ENCODE results near the gene GNB1.
A peak's percentile ranks its signal among the peaks of the same experiment; 100 is the strongest.

The GNB1 gene

GRCh38 chr1:1832820-1833219 lies 58.1 kb downstream of the GNB1 start:
- H3K36me3 ChIP-seq (ENCODE audit: control insufficient read depth, low read length): peaks cover 69% of the 10 kb centered on the region
- H3K4me1 ChIP-seq (ENCODE audit: control insufficient read depth, low read length): peaks cover 94% of the 10 kb centered on the region
- peak overlapping the region; percentile 77 for H3K4me3 ChIP-seq (ENCODE audit: low read length)
- peak overlapping the region; percentile 99 for H3K27ac ChIP-seq (ENCODE audit: low read depth, low read length)
- no peak for TF ChIP-seq EZH2phosphoT487 (IDR thresholded peaks at IDR 0.05; ENCODE audit: borderline replicate concordance, low read length)
- TF ChIP-seq CTCF (IDR thresholded peaks at IDR 0.05; ENCODE audit: low read depth, low read length, poor library complexity, severe bottlenecking): no peak
- H3K9me3 ChIP-seq (ENCODE audit: control insufficient read depth, insufficient read depth, low read length): no peaks in the 10 kb centered on the region
- peaks cover 92% of the 10 kb centered on the region for H3K79me2 ChIP-seq (ENCODE audit: control insufficient read depth, low read length)
- no peaks in the 10 kb centered on the region for H4K20me1 ChIP-seq (ENCODE audit: control insufficient read depth, insufficient read depth, low read depth, low read length)
- H3K9me2 ChIP-seq (replicated peaks; ENCODE audit: control insufficient read depth, low read length): no peaks in the 10 kb centered on the region
- H3K4me2 ChIP-seq (ENCODE audit: low read length): peak overlapping the region; percentile 99
- peaks cover 39% of the 10 kb centered on the region for H3F3A ChIP-seq (ENCODE audit: control insufficient read depth, insufficient read depth)
- no peaks in the 10 kb centered on the region for H3K27me3 ChIP-seq (ENCODE audit: control insufficient read depth, low read length)

GRCh38 chr1:1832166-1832565 lies 58.7 kb downstream of the GNB1 start:
- Histone ChIP-seq H4K20me1 (ENCODE audit: control insufficient read depth, insufficient read depth, low read depth, low read length) (no peaks in the 10 kb centered on the region), H3K79me2 (ENCODE audit: control insufficient read depth, low read length) (peaks cover 94% of the 10 kb centered on the region)

GRCh38 chr1:1827089-1827848 lies 63.6 kb downstream of the GNB1 start:
- Histone ChIP-seq H4K20me1 (ENCODE audit: control insufficient read depth, insufficient read depth, low read depth, low read length) (no peaks in the 10 kb centered on the region), H3F3A (ENCODE audit: control insufficient read depth, insufficient read depth) (peaks cover 30% of the 10 kb centered on the region), H3K9me3 (ENCODE audit: control insufficient read depth, insufficient read depth, low read length) (no peaks in the 10 kb centered on the region), H3K9me2 (replicated peaks; ENCODE audit: control insufficient read depth, low read length) (no peaks in the 10 kb centered on the region), H3K27ac (ENCODE audit: low read depth, low read length) (peak overlapping the region; percentile 14), H3K79me2 (ENCODE audit: control insufficient read depth, low read length) (peaks cover 97% of the 10 kb centered on the region), H3K36me3 (ENCODE audit: control insufficient read depth, low read length) (peaks cover 71% of the 10 kb centered on the region), H3K4me2 (ENCODE audit: low read length) (no peak overlapping the region; the same call in 1 of the 2 replicates), H3K27me3 (ENCODE audit: control insufficient read depth, low read length) (no peaks in the 10 kb centered on the region), H3K4me1 (ENCODE audit: control insufficient read depth, low read length) (peaks cover 95% of the 10 kb centered on the region), H3K4me3 (ENCODE audit: low read length) (no peak overlapping the region)
- no peak for TF ChIP-seq EZH2phosphoT487 (IDR thresholded peaks at IDR 0.05; ENCODE audit: borderline replicate concordance, low read length)
- TF ChIP-seq CTCF (IDR thresholded peaks at IDR 0.05; ENCODE audit: low read depth, low read length, poor library complexity, severe bottlenecking): no peak

More at GRCh38 chr1:1832166-1832565, 58.7 kb downstream of the GNB1 start:
- no peaks in the 10 kb centered on the region for H3K9me2 ChIP-seq (replicated peaks; ENCODE audit: control insufficient read depth, low read length)
- H3K27me3 ChIP-seq (ENCODE audit: control insufficient read depth, low read length): no peaks in the 10 kb centered on the region
- H3K4me3 ChIP-seq (ENCODE audit: low read length): peak overlapping the region; percentile 77
- no peaks in the 10 kb centered on the region for H3K9me3 ChIP-seq (ENCODE audit: control insufficient read depth, insufficient read depth, low read length)
- H3K4me1 ChIP-seq (ENCODE audit: control insufficient read depth, low read length): peaks cover 96% of the 10 kb centered on the region
- TF ChIP-seq CTCF (IDR thresholded peaks at IDR 0.05; ENCODE audit: low read depth, low read length, poor library complexity, severe bottlenecking) (no peak), EZH2phosphoT487 (IDR thresholded peaks at IDR 0.05; ENCODE audit: borderline replicate concordance, low read length) (no peak)
- peaks cover 39% of the 10 kb centered on the region for H3F3A ChIP-seq (ENCODE audit: control insufficient read depth, insufficient read depth)
- H3K36me3 ChIP-seq (ENCODE audit: control insufficient read depth, low read length): peaks cover 69% of the 10 kb centered on the region
- H3K27ac ChIP-seq (ENCODE audit: low read depth, low read length): peak overlapping the region; percentile 99
- H3K4me2 ChIP-seq (ENCODE audit: low read length): peak overlapping the region; percentile 99

All from DOHH2 (cell line).